Transverse colon (tissue), 4 donors: Measurements from ENCODE around the gene ATF6. TPM values are rescaled to one million over a fixed set of nuclear protein-coding genes. Genes with fewer than 3 reads are reported as not detected.

Source experiments
- DNase-seq: peaks from one replicate; pipeline ENCODE4 v3.0.0-alpha.2; 2019
- H3K27ac ChIP-seq, 4 donors: fragments of 200-600 bp; sonication (generic); 2 replicates each; pipeline ENCODE4 v1.5.1; 2016 to 2018; ENCODE audit warnings: inconsistent platforms in 4 of 4
- H3K27me3 ChIP-seq: fragments of 200-600 bp; sonication (generic); 2 replicates; pipeline ENCODE4 v1.5.1; 2017; ENCODE audit warnings: inconsistent platforms
- H3K36me3 ChIP-seq, 4 donors: fragments of 200-600 bp; sonication (generic); 2 replicates each; pipeline ENCODE4 v1.5.1; 2017 to 2019; ENCODE audit warnings: inconsistent platforms in 4 of 4
- H3K4me1 ChIP-seq, 4 donors: fragments of 200-600 bp; sonication (generic); 2 replicates each; pipeline ENCODE4 v1.5.1; 2017 to 2020; ENCODE audit warnings: inconsistent platforms in 4 of 4
- H3K4me3 ChIP-seq, 4 donors: fragments of 200-600 bp; sonication (generic); 1 replicate in 1 of 4; 2 replicates in 3 of 4; pipeline versions ENCODE4 v1.5.1 to v1.6.1; 2017 to 2019; ENCODE audit warnings: inconsistent platforms in 4 of 4
- H3K9me3 ChIP-seq, 2 donors: fragments of 200-600 bp; sonication (generic); 2 replicates each; pipeline ENCODE4 v1.5.1; 2017 to 2019; ENCODE audit warnings: inconsistent platforms in 2 of 2
- EP300 ChIP-seq: sonication (generic); formaldehyde crosslinking; IDR thresholded peaks from one replicate; pipeline ENCODE4 v1.6.1; 2017; ENCODE audit warnings: antibody characterized with exemption, low read depth
- POLR2A ChIP-seq: fragments of 450-650 bp; IDR thresholded peaks from one replicate; pipeline ENCODE4 v1.6.1; 2016; ENCODE audit warnings: antibody characterized with exemption, mild to moderate bottlenecking, moderate library complexity
- POLR2AphosphoS5 ChIP-seq, 3 donors: sonication (generic); formaldehyde crosslinking; IDR thresholded peaks; one replicate each; pipeline ENCODE4 v1.6.1; 2016; ENCODE audit warnings: antibody characterized with exemption in 3 of 3
- WGBS, 2 donors: methylation state at CpG; one replicate each; pipeline ENCODE4 v1.1.5; 2018; ENCODE audit warnings: low coverage in 1 of 2; 5-methylcytosine and 5-hydroxymethylcytosine counted together
- in situ Hi-C, 4 donors: fragments of 200-750 bp; cut with MboI; loops; one replicate each; pipeline versions ENCODE4 v1.15.0 to v1.15.1; 2017; ENCODE audit warnings: low sequenced_read_pairs in 3 of 4, low pct_ligation_motif_present in 1 of 4, low pct_unique_long_range_greater_than_20kb in 1 of 4
- intact Hi-C: fragments of 100-400 bp; cut with DNase I; formaldehyde crosslinking; loops from one replicate; pipeline ENCODE4 v1.15.1; 2023; ENCODE audit warnings: low total_unique reads
- total RNA-seq, 4 donors: library from RNA; depleted of rRNA; stranded (reverse); fragments of >200 nt; gene quantifications; one replicate each; pipeline ENCODE4 v1.1.0, GENCODE V29; 2016
- TF ChIP-seq, protein P1 (sequence below), 5 experiments: fragments of 200-600 bp in 3 of 5; fragments of 450-650 bp in 2 of 5; sonication (generic) in 3 of 5; IDR thresholded peaks; 1 replicate in 2 of 5; 2 replicates in 3 of 5; pipeline ENCODE4 v1.5.1; 2016 to 2017; ENCODE audit warnings: antibody characterized with exemption in 5 of 5, inconsistent platforms in 3 of 5, mild to moderate bottlenecking in 2 of 5, moderate library complexity in 1 of 5

Gene ATF6
- total RNA-seq, 4 donors from 2014 or later: 10.8 to 45.8 (median 23.0) TPM

DNA sequence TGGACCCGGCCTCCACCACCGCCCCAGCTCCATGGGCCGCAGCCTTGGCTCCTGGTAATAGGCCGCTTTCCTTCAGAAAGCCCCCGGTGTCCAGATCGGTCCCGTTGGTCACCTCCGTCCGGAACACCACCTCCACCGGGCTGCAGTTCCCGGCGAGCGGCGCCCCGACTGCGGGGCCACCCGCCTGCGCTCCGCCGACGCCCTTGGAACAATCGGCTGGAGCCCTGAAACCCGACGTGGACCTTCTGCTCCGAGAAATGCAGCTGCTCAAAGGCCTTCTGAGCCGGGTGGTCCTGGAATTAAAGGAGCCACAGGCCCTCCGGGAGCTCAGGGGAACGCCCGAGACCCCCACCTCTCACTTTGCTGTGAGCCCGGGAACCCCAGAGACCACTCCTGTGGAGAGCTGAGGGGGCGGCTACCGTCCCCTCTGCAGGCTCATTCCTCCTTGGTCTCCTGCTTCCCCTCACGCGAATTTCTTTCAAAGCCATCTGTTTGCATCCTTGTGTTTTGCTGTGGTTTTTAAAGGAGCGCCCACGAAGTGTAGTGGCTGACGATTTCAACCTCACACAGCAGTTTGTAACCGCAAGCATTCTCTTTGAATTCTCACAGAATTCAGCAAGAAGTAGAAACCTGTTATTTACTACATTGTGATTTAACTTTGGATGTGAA is 38.7 kb upstream of the ATF6 start:
- peak; percentile 15 for DNase-seq
- Histone ChIP-seq H3K4me1 (peaks cover 0 to 22% (median 13%) of the 10 kb centered on the region in 4 donors), H3K27ac (peak overlapping the region; percentile 80 to 92 (median 85)), H3K4me3 (peak overlapping the region; percentile 37 to 73 (median 63)), H3K9me3 (no peaks in the 10 kb centered on the region), H3K27me3 (peaks cover 56% of the 10 kb centered on the region), H3K36me3 (no peaks in the 10 kb centered on the region)
- intact Hi-C loops: no loop called here
- WGBS, 2 donors: 6 to 8% methylated on average over 5 to 38 of the region's 38 CpGs
- in situ Hi-C loops: loop anchor here (25.0 kb wide), 4 partner anchors 90 to 665 kb away; partner anchors contain the start of genes FCGR3B (in 3 of the 4) and ARHGAP30 (in 1 of the 4)
- TF ChIP-seq, protein P1, sequence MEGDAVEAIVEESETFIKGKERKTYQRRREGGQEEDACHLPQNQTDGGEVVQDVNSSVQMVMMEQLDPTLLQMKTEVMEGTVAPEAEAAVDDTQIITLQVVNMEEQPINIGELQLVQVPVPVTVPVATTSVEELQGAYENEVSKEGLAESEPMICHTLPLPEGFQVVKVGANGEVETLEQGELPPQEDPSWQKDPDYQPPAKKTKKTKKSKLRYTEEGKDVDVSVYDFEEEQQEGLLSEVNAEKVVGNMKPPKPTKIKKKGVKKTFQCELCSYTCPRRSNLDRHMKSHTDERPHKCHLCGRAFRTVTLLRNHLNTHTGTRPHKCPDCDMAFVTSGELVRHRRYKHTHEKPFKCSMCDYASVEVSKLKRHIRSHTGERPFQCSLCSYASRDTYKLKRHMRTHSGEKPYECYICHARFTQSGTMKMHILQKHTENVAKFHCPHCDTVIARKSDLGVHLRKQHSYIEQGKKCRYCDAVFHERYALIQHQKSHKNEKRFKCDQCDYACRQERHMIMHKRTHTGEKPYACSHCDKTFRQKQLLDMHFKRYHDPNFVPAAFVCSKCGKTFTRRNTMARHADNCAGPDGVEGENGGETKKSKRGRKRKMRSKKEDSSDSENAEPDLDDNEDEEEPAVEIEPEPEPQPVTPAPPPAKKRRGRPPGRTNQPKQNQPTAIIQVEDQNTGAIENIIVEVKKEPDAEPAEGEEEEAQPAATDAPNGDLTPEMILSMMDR (IDR thresholded peaks at IDR 0.05): no peak
- TF ChIP-seq POLR2A (peak; percentile 0), EP300 (no peak), POLR2AphosphoS5 (IDR thresholded peaks at IDR 0.05) (no peak)

DNA sequence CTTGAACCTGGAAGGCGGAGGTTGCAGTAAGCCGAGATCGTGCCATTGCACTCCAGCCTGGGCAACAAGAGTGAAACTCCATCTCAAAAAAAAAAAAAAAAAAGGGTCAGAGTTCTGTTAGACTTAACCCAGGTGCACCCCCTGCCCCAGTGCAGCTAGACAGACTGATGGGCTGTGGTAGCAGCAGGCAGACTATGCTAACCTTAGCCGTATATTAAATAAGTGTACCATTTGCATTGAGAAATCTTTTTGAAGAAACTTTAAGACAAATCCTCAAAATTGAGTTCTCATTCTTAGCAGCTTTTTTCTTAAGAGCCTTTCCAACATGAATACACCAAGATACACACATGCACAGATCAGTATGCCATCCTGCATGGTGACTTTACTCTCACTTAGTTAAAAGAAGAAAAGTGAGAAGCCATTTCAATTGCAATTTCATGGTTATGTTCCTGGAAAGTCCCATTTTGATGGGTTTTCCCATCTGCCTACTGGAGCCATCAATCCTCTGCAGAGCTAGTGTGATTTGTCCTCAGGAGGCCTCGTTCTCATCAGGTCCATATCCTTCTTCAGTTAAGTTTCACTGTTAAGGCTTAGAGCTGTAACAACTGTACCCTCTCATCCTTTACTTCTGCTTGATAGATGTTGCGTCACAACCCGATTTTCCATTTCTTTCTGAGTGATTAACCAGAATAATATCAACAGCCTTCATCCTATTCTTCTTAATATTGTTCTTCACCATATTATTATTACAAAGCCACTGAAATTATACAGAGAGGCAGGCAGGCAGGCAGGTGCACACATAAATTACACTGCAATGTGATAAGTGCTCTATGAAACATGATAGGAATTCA is 37.5 kb upstream of the ATF6 start:
- no peaks in the 10 kb centered on the region for H3K9me3 ChIP-seq
- H3K4me3 ChIP-seq: no peak overlapping the region
- intact Hi-C loops (no loop called here), in situ Hi-C loops (loop anchor here (25.0 kb wide), 4 partner anchors 91 to 666 kb away; partner anchors contain the start of genes FCGR3B (in 3 of the 4) and ARHGAP30 (in 1 of the 4))
- WGBS, 2 donors: 84 to 86% methylated on average over 7 of the region's 7 CpGs
- peaks cover 0 to 22% (median 13%) of the 10 kb centered on the region in 4 donors for H3K4me1 ChIP-seq
- peaks cover 62% of the 10 kb centered on the region for H3K27me3 ChIP-seq
- no peak for TF ChIP-seq POLR2A
- H3K27ac ChIP-seq: no peak overlapping the region
- DNase-seq: no peak
- no peaks in the 10 kb centered on the region for H3K36me3 ChIP-seq

DNA sequence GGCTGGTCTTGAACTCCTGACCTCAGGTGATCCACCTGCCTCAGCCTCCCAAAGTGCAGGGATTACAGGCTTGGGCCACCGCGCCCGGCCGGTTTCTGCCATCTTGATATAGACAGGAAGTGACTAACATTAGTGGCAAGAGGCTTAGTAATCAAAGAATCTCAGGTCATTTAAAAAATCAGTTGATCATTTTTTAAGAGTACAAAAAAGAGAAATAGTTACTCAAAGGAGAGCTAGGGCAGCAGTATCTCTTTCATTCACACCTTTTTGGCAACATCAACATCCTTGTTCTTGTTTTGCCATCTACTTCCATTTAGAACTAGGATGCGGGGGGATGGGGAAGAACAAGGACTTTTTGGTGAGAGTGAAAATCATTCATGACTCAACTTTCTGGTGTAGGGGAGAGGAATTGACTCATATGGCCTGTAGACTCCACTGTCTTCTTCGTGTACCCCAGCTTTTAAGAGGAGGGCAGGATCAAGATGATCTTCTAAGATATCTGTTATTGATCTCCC is 36.0 kb upstream of the ATF6 start:
- Histone ChIP-seq H3K27ac (no peak overlapping the region), H3K36me3 (no peaks in the 10 kb centered on the region), H3K4me3 (no peak overlapping the region), H3K9me3 (no peaks in the 10 kb centered on the region), H3K27me3 (peaks cover 58% of the 10 kb centered on the region), H3K4me1 (peaks cover 0 to 22% (median 13%) of the 10 kb centered on the region in 4 donors)
- intact Hi-C loops: loop anchor here (10.0 kb wide), 1 partner anchor 245 kb away; no protein-coding TSS in a partner anchor
- WGBS, 2 donors: 54% methylated on average over 5 to 6 of the region's 6 CpGs
- in situ Hi-C loops: loop anchor here (10.0 to 25.0 kb wide), 5 partner anchors 93 to 668 kb away; partner anchors contain the start of genes FCGR3B (in 3 of the 4) and ARHGAP30 (in 1 of the 4)
- no peak for DNase-seq
- TF ChIP-seq POLR2AphosphoS5 (IDR thresholded peaks at IDR 0.05): no peak
- no peak for TF ChIP-seq POLR2A
- TF ChIP-seq, protein P1 (IDR thresholded peaks at IDR 0.05): no peak
- no peak for TF ChIP-seq EP300

DNA sequence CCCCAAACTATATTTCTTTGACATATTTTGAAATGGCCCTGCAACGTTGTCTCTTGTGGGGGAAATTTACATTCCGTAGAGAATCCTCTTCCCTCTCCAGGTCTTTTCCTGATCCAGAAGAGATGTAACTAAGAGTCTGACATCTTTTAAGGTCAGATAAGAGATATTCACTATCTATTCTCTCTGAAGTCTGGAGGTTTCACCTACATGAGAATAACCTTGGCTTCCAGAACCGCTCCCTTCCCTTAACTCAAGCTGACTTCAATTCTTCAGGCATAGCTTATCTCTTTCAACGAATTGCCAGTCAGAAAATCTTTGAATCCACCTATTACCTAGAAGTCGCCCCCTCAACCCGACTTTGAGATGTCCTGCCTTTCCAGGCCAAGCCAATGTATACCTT is 34.9 kb upstream of the ATF6 start:
- no peak overlapping the region for H3K4me3 ChIP-seq
- H3K36me3 ChIP-seq: no peaks in the 10 kb centered on the region
- WGBS, 2 donors: 77% methylated on average over 6 of the region's 6 CpGs
- intact Hi-C loops (loop anchor here (10.0 kb wide), 1 partner anchor 246 kb away; no protein-coding TSS in a partner anchor), in situ Hi-C loops (loop anchor here (10.0 to 25.0 kb wide), 5 partner anchors 94 to 669 kb away; partner anchors contain the start of genes FCGR3B (in 3 of the 4) and ARHGAP30 (in 1 of the 4))
- H3K27me3 ChIP-seq: peaks cover 56% of the 10 kb centered on the region
- no peak for TF ChIP-seq POLR2A
- no peak for TF ChIP-seq POLR2AphosphoS5 (IDR thresholded peaks at IDR 0.05)
- TF ChIP-seq, protein P1 (IDR thresholded peaks at IDR 0.05): no peak
- no peaks in the 10 kb centered on the region for H3K9me3 ChIP-seq
- H3K4me1 ChIP-seq: peaks cover 0 to 13% (median 6%) of the 10 kb centered on the region in 4 donors
- H3K27ac ChIP-seq: no peak overlapping the region
- DNase-seq: no peak
